Esophagus muscularis mucosa (tissue), 3 donors: ENCODE data around the gene SMIM3.

Experiments
- POLR2A ChIP-seq: fragments of 450-650 bp; IDR thresholded peaks from one replicate; pipeline ENCODE4 v1.6.1; 2017; ENCODE audit warnings: antibody characterized with exemption, moderate library complexity, mild to moderate bottlenecking, low read depth
- POLR2AphosphoS5 ChIP-seq, 2 donors: sonication (generic); formaldehyde crosslinking; IDR thresholded peaks; one replicate each; pipeline ENCODE4 v1.6.1; 2017; ENCODE audit warnings: antibody characterized with exemption in 2 of 2
- TF ChIP-seq, protein P1 (sequence below), 3 experiments: fragments of 200-600 bp in 2 of 3; fragments of 450-650 bp in 1 of 3; sonication (generic) in 2 of 3; IDR thresholded peaks; one replicate each; pipeline ENCODE4 v1.5.1; 2017 to 2019; ENCODE audit warnings: antibody characterized with exemption in 3 of 3, mild to moderate bottlenecking in 2 of 3, moderate library complexity in 1 of 3

DNA sequence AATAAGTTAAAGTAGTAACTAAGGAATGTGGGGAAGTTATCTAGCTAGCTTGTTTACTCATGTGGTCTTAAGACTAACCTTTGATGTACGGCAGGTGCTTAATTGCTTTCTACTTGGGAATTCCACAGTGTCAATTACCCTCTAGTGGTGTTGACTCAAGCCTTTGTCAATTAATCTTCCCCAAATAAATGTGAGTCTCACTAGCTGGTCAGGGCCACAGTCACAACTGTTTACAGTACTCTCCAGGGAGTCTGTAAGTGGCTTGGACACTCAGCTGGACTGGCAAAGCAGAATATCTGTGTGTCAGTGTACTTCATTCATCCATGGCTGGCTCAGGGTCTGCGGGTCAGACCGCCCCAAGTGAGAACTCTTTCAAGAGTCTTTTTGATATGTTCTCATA, 30.8 kb downstream of the SMIM3 start:
- TF ChIP-seq, protein P1, sequence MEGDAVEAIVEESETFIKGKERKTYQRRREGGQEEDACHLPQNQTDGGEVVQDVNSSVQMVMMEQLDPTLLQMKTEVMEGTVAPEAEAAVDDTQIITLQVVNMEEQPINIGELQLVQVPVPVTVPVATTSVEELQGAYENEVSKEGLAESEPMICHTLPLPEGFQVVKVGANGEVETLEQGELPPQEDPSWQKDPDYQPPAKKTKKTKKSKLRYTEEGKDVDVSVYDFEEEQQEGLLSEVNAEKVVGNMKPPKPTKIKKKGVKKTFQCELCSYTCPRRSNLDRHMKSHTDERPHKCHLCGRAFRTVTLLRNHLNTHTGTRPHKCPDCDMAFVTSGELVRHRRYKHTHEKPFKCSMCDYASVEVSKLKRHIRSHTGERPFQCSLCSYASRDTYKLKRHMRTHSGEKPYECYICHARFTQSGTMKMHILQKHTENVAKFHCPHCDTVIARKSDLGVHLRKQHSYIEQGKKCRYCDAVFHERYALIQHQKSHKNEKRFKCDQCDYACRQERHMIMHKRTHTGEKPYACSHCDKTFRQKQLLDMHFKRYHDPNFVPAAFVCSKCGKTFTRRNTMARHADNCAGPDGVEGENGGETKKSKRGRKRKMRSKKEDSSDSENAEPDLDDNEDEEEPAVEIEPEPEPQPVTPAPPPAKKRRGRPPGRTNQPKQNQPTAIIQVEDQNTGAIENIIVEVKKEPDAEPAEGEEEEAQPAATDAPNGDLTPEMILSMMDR (IDR thresholded peaks at IDR 0.05) = no peak
- TF ChIP-seq POLR2A (no peak), POLR2AphosphoS5 (IDR thresholded peaks at IDR 0.05) (no peak)
